CD4-positive, alpha-beta T cell treated with Interleukin-2 at 100 ng/mL for 4 hours (primary cell): Measurements from ENCODE around the gene CAMK2B.
"Not testable (repeated sequence)": the region's sequence is repeated elsewhere in the genome, so short reads cannot be mapped to it uniquely, and the experiment has no call there.

Experiments
- DNase-seq: peaks from one replicate; pipeline ENCODE4 v3.0.0-alpha.2; 2020; ENCODE audit warnings: low spot score

The CAMK2B gene

DNA sequence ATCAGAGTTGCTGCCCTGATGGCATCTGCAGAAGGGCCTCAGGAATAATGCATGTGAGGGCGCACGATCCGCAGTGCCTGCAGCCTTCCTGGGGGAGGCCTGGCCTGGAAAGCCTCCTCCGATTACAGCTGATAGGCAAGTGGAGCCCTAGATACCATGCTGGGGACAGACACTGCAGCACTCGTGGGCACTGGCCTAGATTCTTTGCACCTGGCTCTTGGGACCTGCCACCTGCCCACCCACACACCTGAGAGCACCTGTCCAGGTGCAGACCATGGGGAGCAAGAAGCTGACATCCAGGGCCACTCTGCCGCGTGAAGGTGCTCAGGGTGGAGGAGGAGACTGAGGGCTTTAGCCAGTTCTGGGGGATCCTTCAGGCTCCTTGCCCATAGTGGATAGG, 109.9 kb downstream of the CAMK2B start:
- DNase-seq: no peak

DNA sequence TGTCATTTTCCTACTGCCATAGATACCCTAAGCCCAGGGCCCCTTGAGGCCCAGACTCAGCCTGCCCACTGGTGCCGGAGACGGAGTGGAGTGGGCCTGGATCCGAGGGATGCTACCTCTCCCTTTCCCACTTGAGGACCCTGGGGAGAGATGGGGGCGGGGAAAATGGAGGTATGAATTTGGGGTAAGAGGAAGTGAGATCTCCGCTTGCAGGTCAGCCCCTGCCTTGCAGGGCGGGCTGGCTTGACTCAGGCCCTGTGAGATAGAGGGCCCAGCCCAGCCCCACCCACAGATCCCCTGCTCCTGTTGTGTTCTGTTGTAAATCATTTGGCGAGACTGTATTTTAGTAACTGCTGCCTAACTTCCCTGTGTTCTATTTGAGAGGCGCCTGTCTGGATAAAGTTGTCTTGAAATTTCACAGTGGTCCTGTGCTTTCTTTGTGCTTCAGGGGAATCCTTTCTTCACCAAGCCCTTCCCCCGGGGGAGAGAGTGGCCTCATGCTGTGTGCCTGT, 111.5 kb downstream of the CAMK2B start:
- no peak for DNase-seq

DNA sequence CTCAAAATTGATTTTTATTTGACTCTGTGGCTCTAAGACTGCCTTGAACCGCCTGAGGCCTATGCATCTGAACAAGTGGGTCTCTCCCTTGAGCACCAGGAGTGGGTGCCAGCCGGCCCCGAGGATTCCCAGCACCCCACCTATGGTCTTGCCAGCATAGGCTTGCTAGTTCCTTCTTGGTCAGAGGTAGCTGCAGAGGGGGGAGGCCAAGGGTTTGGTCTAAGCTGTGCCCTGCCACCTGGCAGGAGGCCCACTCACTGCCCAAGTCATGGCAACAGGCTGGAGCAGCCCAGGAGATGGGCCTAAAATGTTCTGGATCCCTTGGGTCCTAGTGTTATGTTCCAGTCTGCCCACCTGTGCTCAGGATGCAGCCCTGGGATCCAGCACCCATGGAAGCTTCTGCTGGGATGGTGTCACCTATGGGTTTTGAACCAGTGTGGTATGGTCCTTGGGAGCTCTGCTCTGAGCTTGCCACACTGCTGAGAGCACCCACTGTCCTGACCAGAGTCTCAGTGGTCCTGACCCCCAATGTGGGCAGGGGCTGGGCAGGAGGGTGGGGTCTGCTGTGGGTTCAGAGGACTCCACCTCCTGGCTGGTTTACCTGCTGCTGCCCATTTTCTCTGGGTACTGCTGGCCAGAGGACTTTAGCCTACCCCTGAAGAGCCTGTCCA, 112.1 kb downstream of the CAMK2B start:
- no peak for DNase-seq

DNA sequence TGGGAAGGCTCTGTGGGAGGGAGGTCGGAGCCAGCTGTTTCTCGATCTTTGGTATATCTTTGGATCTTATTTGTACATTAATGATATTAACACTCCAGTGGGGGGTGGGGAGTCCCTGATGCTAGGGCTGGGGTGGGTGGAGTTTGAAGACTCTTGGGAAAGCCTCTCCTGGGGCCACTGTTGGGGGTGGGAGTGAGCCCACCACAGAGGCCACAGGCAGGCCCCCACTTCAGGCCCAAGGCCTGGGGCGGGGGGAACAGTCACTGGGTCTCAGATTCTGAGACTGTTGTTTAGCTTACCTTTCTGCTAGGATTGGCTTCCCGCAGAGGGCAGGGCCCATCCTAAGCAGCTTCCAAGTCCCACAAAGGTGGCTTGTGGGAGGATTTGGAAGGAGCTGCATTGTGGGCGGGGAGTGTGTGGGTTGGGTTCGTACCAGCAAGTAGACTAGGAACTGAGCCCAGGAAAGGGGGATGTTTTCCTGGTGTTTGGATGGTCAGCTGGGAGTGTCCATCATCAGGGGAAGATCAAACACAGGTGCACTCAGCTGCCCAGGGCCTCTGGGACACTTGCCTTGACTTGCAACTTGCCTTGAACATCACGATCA, 112.7 kb downstream of the CAMK2B start:
- DNase-seq: no peak

DNA sequence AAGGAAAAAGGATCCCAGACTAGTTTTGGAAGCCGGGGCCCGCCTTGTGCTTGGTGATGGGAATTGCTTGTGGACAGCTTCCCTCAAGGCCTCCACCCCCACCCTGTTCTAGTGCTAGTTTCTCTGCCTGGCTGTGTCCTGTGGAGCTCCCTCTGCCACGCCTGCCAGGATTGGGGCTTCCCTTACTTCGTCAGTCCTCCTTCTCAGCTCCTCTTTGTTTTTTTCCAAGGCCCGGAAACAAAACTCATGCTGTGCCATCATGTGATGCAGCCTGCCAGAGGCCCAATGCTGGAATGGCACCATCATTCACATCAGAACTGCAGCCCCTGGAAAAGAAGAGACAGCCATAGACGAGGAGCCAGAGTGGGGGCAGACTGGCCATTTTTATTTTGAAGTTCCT, 113.4 kb downstream of the CAMK2B start:
- DNase-seq: no peak

DNA sequence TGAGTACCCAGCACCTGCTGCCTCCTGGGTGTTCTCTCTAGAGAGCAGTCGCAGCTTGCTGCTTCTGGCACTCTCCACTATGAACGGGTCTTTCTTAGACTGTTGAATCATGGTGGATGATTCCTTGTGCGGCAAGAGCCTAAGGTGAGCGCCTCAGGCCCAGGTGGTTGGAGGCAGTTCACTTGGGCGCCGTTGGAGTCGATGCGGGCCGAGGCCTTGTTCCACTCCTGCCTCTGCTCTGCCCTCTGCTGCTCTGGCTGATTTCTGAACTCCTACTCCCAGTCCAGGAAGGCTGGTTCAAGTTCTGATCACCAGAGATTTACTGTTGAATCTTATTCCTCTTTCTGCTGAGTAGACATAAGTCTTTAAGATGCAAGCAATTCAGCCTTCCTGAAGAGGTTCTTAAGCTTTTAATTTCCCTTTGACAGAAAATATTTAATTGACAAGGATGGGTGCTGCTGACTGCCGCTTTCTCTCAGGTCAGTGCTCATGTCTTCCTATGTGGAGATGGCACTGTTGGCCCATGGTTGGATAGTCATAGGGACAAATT, 114.2 kb downstream of the CAMK2B start:
- no peak for DNase-seq

DNA sequence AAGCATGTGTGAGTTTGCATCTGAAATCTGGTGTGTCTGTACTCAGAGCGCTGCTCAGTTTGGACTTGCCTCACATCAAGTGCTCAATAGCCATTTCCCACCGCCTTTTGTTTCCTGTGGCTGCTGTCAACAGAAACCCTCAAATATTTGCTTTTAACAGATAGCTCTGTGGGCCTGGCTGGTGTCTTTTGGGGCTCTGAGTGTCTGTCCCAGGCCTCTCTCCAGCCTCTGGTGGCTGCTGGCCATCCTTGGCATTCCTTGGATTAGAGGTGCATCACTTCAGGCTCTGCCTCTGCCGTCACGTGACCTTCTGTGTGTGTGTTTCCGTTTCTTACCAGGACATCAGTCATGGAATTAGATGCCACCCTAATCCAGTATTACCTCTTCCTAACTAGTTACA, 115.3 kb downstream of the CAMK2B start:
- DNase-seq: no peak

DNA sequence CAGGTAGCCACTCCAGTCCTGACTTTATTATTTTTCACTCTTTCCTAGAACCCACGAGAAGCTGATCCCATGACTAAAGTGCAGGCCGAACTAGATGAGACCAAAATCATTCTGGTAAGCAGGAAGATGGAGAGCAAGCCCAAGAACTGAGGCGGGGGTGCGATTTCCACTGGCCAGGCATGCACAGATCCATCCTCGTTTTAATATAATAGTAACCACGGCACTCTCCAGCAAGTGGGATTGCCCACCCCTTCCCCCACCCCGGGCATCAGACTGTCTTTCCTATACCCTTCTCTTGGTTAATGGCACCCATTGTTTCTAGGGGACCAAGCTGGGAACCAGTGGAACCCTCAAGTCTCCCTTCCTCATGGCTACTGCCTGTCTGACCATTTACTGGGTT, 117.3 kb downstream of the CAMK2B start:
- DNase-seq: no peak

DNA sequence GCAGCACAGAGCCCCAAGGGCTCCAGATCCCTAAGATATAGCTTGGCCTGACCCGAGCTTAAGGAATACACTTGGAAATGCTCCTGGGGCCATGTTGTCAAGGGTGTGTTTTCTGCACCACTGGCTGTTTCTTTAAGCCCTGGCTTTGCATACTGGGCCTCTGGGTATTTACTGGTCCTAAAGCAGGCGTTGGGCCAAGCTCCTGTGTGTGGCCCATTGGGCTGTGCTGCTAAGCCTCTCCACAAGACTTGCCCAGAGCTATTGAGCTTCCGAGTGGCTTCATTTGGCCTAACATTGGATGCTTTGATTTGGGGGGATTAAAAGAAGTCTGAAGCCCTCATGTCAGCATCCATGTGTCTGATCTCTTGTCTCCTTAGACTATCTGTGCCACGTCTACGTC, 119.4 kb downstream of the CAMK2B start:
- no peak for DNase-seq

DNA sequence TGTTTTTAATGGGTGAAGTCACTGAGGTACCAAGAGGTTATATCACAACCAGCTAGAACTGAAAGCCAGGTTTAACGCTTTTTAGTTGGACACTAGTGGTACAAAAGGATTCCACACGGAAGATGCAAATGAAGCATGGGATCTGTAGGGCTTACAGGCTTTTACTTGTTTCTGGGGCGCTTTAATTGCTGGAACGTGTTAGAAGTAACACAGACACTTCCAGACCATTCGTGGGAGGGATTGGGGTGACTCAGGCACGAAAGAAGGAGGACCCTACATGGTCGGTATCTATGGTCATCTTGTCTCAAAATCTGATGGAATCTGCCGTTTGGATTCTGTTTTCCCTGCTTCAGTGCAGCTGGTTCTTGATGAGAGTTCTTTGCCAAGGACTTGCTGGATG, 123.6 kb downstream of the CAMK2B start:
- DNase-seq: no peak

DNA sequence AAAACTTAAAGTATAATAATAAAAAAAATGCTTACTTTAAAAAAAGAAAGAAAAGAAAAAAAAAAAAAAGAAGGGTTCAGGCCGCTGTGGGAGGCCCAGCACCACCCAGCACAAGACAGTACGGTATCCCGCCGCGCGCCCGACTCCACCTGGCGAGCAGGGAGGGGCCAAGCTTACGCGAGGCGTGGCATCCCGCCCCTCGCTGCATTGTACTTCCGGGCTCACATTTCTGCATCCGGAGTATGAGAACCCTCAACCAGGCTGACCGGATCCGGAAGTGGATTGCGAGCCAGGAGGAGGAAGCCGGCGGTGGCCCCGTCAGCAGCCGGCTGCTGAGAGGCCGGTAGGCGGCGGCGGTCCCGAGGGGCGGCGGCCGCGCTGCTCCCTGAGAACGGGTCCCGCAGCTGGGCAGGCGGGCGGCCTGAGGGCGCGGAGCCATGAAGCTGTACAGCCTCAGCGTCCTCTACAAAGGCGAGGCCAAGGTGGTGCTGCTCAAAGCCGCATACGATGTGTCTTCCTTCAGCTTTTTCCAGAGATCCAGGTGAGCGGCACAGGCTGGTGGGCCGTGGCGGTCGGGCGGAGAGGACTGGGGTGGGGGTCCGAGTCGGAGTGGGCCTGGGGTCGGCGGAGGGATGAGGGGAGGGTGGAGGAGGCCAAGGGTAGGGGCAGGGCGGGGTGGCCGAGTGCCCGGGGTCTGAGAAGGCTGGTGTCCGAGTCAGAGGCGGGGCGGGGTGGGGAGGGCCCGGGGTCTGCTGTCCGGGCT, 124.5 kb downstream of the CAMK2B start, which contains the start of gene YKT6:
Gene YKT6, plus strand, starts transcription at position 280 of the 763 bp plus-strand sequence. Its CDS starts 158 bp downstream, at position 438.
- DNase-seq: peak; percentile 94

DNA sequence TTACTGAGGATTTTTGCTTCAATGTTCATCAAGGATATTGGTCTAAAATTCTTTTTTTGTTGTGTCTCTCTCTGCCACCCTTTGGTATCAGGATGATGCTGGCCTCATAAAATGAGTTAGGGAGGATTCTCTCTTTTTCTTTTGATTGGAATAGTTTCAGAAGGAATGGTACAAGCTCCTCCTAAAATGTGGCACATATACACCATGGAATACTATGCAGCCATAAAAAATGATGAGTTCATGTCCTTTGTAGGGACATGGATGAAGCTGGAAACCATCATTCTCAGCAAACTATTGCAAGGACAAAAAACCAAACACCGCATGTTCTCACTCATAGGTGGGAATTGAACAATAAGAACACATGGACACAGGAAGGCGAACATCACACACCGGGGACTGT, 125.2 kb downstream of the CAMK2B start:
- not testable (repeated sequence) for DNase-seq

DNA sequence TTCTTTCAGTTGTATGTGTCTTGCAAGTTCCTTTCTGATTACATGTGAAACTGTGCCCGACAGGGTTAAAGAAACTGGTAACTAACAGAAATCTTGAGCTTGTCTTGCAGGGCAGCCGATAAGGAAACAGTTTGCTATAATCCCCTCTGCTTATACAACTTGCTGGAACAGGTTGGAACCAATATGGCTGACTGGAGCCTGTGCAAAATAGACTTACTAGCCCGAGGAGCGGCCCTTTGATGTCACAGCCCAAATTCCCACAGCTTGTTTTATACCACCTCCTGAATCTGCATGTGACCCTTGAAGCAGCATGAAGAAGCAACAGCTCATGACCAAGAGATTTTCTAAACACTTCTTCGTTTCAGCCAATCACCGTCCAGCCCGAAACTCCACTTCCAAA, 127.9 kb downstream of the CAMK2B start:
- DNase-seq: no peak

DNA sequence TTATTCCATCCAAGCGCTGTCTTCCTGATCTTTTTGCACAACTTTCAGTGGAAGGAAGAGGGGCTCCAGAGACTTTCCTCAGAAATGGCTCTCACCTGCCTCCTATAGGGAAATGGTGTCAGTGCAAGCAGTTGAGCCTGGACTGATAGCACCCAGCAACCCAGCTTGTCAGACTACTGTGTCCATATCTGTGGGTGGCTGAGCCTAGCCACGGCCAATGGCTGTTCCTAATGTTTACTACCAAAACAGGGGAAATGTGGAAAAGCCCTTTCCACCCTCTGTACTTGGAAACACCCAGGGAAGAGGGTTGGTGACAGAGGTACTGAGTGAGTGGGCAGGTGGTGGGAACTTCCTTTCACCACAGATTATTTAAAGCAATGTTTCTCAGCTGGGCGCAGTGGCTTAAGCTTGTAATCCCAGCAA, 128.9 kb downstream of the CAMK2B start:
- DNase-seq: peak; percentile 21

DNA sequence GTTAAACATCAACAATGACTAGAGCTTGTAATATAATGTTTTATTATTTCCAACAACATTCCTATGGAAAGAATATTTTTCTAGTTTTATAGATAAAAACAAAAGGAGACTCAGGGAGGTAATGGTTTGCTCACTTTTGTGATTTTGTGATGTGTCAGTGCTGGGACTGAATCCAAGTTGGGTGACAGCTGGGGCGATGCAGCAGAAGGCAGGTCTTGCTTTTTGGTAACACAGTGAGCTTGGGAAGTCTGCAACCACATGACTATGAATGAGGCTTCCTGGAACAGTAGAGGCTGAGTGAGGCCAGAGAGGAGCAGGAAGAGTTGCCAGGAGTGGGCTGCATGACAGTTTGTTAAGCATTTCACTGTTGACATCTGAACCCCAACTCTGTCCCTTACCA, 129.5 kb downstream of the CAMK2B start:
- DNase-seq: no peak

DNA sequence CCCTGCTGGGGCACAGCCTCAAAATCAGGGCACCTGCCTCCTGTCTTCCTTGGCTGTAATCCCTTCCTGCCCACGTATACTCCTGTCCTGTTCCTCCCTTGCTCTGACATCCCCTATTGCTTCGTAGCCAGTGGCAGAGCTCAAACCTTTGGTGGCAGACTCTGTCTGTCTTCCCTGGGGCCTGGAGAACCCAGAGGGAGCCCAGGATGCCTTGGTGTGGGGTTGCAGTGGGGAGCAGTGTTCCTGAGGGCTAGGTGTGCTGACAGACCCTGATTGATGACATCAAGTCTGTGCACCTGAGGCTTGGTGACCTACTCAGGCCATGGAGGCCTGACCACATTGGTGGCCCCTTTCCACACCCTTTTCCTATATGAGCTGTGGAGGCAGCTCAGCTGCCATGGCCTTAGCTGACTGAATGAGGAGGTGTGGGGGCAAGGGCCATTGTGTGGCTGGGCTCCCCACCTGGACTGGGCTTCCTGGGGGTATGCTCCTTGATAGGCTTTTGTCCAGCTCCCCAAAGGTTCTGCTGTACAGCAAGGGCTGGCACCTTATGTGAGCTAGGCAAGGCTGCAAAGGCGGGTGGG, 130.7 kb downstream of the CAMK2B start:
- no peak for DNase-seq

DNA sequence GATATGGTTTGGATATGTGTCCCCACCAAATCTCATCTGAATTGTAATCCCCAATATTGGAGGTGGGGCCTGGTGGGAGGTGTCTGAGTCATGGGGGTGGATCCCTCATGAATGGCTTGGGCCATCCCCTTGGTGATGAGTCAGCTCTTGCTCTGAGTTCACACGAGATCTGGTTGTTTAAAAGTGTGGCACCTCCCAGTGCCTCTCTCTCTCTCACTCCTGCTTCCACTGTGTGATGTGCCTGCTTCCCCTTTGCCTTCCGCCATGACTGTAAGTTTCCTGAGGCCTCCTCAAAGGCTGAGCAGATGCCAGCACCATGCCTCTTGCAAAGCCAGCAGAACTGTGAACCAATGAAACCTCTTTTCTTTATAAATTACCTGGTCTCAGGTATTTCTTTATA, 131.3 kb downstream of the CAMK2B start:
- DNase-seq: no peak

DNA sequence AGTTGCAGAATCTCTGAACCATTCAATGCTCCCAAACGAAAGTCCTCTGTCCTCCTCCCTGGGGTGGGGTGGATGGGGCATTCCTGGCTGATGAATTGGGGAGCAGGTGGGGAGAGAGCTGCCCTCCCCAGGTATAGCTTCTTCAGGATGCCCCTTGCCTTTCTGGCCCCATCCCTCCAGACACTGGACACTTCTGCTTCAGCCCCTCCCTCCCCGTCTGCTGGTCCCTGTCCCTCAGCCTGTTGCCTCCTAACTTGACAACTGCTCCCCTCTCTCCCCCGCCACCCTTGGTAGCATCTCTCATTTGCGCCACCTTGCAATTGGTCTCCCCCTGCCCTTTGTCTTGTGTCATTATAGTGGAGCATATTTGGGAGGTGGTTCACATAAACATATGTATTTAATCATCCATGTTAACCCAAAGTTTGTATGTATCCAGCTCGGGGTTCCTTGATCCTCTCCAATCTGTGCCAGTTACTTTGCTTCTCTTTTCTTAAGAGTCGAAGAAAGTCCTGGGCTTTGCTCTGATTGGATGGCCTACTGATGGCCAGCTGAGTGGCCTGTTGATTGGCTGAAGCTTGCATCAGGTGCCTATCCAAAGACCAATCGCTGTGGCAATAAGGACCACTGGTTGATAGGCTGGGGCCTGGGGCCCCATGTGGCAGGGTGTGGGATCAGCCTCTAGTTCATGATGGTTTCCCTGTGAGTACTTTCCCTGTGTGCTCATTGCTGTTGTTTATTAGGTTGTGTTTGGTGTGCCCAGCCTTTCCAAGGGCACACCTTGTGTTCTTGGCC, 132.2 kb downstream of the CAMK2B start:
- DNase-seq: no peak

DNA sequence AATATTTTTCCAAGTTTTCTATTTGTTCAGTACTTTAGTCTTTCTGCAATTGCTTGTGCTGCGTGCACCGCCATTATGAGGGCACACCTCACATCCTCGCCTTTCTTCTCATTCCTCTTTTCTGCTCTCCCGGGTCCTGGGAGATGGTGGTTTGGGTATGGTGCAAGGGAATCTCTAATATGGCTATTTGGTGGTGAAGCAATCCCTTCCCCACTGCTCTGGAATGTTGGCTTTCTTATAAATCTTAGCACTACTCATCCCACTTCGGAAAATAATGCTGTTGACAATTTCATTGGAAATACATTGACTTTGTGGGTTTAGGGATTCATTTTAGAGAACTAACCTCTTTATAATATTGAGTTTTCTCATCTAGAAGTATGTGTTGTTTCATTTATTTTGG, 134.2 kb downstream of the CAMK2B start:
- DNase-seq: no peak

DNA sequence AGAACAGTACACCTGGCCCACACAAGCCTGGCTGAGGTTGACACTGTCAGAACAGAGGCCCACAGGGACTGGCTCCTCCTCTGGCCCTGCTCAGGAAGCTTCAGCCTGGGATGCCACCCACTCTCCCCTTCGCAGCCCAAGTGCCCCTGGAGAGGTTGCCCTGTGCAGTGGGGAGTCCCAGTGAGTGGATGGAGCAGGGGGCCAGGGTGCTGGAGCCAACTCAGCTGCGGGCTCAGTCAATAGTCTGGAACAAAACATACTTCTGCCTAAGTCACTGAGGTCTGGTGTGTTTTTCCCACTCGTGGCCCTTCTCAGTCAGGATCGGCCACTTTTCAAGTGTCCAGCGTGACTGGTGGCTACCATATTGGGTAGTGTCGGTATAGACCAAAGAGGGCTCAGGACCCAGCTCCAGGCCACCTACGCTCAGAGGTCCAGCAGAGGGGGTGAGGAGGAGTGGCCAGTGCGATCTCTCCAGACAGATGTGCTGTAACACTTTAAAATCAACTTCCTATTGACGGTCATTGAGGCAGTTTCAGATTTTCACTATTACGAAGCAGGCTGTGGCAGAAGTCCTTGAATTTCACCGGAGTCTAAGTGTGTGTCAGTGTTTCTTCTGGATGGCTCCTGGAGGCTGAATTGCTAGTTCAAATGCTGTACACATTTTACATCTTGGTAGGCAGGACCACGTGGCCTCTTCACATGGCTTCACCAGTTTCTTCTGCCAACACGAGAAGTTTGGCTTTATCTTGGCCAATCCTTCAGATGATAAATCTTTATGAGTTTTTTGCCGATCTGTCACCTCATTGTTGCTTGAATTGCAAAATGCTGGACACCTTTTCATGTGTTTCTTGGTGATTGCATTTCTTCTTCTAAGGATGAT, 135.2 kb downstream of the CAMK2B start:
- DNase-seq: no peak
